NK-92 (cell line): Measurements from ENCODE around the gene PSD.

Source experiments
- DNase-seq: peaks from one replicate; lab custom pipeline; 2025; ENCODE audit not compliant: unreplicated experiment; lab: John Stamatoyannopoulos, UW

Gene PSD

GRCh38 chr10:102444851-102445250 lies 26.3 kb upstream of the PSD start:
- no peak for DNase-seq

- DNase-seq, result no peak
These were observed 19.8 kb upstream of the PSD start for GRCh38 chr10:102438374-102438773.

DNA sequence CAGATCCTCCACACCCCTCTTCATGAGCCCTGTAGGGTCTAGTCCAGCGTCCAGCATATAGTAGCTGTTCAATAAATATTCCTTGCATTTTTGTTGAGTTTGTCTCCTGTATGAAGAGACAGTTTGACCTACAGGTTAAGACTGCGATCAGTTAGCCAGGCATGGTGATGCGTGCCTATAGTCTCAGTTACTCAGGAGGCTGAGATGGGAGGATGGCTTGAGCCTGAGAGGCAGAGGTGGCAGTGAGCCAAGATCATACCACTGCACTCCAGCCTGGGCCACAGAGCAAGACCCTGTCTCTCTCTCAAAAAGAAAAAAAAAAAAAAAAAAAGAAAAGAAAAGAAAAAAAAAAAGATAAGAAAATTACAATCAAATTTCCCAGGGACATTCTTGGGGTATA lies 18.9 kb upstream of the PSD start:
- DNase-seq, result no peak

GRCh38 chr10:102436312-102436711 lies 17.7 kb upstream of the PSD start:
- no peak for DNase-seq

DNA sequence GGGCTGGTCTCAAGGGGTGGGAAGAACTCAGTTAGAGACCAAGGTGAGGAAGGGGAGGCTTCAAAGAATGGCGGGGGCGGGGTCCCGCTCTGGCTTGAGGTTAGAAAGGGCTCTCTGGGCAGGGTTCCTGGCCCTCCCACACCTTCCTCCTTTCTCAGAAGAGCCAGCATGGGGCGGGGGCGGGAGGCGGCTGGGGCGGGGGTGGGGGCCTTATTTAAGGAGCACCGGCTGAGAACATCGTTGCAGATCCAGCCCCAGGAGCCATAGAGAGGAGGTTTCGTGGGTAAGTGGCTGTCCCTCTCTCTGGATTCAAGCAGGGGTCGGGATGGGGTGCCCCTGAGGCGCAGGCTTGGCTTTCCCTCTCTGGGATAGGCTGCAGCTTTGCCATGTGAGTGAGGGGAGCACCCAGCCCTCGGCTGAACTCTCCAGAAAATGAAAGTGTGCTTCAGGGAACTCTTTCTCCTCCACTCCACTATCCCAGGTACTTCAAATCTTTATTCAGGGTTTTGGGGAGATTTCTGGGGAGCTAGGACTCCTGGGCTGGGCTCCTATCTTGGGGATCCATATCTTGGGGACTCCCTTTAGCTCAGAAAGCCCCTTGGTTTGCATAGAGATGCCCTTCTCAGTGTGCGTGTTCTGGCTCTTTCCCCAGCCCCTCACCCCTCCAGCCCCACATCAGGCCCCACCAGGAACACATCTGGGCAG lies 17.1 kb upstream of the PSD start:
- DNase-seq, result no peak

- DNase-seq, result no peak
These were observed 16.5 kb upstream of the PSD start for GRCh38 chr10:102435133-102435497.

GRCh38 chr10:102434394-102435132 lies 16.0 kb upstream of the PSD start:
- no peak for DNase-seq

DNA sequence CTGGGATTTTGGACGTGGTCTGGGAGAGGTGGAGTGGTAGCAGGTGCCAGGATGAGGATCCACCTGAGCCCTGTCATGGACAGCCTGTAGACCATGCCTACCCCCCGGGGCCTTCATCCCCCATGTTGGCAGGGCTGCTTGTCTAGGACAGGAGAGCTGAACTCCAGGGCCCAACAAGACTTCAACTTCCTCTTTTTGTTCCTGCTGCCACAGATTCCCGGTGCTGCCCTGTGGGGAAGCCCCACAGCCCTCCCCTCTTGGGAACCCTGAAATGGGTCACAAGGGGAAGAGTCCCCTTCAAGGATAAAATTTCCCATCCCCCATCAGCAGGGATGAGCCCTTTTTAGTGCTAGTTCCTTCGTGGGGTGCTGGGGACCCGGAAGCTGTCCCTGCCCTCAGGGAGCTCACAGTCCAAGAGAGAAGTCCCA lies 15.0 kb upstream of the PSD start:
- DNase-seq, result no peak

DNA sequence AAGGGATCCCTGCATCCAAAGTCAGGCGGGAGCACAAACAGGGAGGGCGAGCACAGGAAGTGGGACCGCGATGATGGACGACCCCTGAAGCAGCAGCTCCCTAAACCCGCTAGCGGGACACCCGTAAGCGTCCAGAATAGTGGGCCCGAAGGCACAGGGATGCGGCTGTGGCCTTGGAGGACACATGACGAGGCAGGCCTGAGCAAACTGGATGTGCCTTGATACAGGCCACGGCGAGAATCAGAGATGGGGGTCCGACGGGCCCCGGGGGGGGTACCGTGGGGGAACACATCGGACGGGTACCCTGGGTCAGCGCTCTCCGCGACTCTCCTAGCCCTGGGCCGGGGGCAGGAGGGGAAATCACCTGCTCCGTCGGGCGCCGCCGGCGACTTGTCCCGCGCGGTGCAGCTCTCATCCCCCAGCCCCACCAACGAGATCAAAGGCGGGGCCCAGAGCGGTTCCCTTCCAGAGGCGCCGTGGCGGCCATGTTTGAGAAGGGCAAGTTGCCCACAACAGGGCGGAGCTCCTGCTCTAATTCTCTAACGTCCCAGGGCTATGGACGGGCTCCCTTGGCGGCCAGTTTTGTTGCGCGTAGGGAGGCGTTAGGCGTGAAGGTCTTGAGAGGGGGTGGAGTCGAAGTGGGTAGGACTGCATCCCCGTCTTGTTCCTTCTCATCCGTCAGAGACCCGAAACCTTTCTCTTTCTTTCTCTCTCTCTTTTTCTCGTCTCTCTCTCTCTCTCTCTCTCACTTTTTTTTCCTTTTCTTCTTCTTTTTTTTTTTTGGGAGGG lies 13.8 kb upstream of the PSD start, which contains the start of gene CUEDC2:
Gene CUEDC2 (minus strand): TSS at position 413 of the 789 bp plus-strand sequence. CDS start 7,386 bp downstream, outside the sequence.
- peak; percentile 50 for DNase-seq

- DNase-seq, result no peak
These were observed 13.0 kb upstream of the PSD start for GRCh38 chr10:102431452-102432124.

DNA sequence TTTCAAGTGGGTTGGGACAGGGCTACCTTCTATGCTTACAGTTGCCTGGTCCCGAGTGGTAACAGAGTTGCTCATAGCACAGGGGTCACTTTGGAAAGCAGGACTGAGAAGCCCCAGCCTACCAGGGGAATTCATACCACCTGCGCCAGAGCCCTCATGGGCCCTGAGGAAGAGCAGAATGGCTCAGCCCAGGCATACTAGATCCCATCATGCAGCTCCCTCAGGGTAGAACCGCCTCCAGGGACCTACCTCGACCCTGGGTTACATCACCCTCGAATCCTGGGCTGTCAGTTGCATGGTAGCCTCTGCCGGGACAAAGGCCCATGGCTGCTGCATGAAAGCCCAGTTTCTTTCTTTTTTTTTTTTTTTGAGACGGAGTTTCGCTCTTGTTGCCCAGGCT lies 10.9 kb upstream of the PSD start:
- no peak for DNase-seq

- DNase-seq, result no peak
These were observed 8.3 kb upstream of the PSD start for GRCh38 chr10:102426803-102427287.

- DNase-seq, result no peak
These were observed 6.9 kb upstream of the PSD start for GRCh38 chr10:102425444-102425843.

DNA sequence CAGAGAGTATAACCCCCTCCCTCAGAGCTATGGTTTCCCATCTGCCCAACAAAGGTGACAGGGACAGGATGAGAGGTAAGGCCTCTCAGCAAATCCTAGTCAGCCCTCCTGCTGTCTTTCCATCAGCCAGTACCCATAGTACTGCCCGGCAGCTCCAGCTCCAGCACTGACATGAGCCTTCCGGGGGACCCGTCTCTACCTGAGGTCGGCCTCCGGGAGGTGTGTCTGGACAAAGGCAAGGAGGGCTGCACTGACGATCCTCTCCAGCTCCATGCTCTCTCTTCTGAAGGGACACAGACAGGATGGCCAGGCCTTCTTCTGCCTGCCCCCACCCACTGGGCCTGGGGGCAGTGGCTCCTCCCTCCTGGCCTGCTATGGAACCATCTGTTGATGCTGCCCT lies 6.3 kb upstream of the PSD start:
- no peak for DNase-seq

- DNase-seq, result no peak
These were observed 5.6 kb upstream of the PSD start for GRCh38 chr10:102424145-102424544.

DNA sequence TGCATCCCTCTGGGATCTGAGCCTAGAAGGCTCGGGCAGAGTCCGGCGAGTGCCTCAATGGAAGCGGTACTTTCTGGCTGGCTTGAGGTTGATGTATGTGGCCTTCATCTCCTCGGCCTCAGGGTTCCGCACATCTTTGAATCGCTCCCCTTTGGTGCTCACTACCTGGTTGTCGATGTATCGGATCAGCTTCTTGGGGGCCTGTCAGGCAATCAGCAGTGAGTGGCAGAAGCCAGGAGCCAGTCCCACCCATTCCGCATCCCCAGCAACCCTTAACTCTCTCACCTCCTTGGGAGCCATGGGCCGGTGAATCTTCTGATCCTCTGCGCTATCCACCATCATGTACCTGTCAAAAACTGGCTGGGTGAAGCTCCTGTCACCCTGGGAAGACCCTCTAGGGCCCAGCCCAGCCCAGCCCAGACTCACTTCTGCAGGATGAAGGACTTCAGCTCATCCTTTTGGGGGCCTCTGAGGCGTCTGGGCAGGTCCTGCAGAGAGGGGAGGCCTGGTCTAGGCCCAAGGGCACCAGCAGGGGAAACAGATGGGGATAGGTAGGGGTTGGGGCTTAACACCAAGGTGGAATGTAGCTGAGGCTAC lies 4.9 kb upstream of the PSD start:
- no peak for DNase-seq

DNA sequence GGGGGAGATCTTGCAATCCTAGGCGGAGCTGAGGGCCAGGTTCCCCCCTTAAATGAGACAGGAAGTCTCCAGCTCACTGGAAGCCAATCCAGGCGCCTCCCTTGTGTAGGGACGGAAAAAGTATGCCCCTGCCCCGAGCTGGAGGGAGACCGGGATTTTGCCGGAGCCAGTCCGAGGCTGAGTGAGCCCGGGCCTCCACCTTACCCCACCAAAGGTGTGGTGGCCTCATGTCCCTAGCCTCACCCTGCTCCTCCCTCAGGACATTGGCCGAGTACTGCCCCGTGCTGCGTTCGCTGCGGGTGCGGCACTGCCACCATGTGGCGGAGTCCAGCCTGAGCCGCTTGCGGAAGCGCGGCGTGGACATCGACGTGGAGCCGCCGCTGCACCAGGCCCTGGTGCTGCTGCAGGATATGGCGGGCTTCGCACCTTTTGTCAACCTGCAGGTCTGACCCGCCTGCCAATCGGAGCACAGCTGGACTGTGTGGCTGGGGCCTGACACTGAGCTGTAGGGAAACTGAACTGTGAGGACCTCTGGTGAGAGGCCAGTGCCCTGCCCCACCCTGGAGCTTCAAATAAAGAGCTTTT lies 4.1 kb upstream of the PSD start:
- no peak for DNase-seq

GRCh38 chr10:102421757-102422512 lies 3.4 kb upstream of the PSD start:
- DNase-seq, result no peak

- DNase-seq, result no peak
These were observed 2.8 kb upstream of the PSD start for GRCh38 chr10:102421507-102421756.
